Measurements from ENCODE around the gene TMCC2. TPM values are rescaled to one million over a fixed set of nuclear protein-coding genes. Genes with fewer than 3 reads are reported as not detected.
A peak's percentile ranks its signal among the peaks of the same experiment; 100 is the strongest.

TMCC2 gene
- total RNA-seq, 1 experiment from 2014 or later = 3.1 TPM

DNA sequence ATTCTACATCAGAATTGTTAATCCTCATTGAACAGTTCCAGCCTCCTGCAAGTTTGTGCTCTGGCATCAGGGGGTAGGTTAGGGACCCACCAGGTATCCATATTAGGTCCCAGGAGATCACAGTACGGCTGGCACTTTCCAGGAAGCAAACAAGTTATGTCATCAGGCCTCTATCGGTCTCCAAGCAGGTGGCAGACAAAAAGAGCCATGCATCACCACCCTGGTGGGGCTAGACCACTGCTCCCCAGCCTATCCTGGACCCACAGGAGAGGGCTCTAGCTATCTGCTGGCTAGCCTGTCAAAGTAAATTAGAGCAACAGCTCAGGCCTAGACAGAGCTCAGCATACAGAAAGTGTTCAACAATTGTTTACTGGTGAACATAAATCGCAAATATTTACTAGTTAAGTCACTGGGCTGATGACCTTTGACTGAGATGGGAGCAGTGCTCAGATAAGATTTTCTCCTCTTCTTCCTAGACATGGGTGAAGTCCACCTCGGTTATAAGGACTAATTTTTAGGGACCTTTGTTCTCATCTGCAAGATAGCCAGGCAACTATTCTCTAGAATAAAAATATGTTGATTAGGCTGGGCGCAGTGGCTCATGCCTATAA, 87.4 kb downstream of the TMCC2 start:
- POLR2A ChIA-PET = no interaction called here

GRCh38 chr1:205316161-205316566, 88.4 kb downstream of the TMCC2 start:
- CTCF ChIA-PET = no interaction called here
- Histone ChIP-seq H3K27me3 (ENCODE audit: control insufficient read depth, insufficient read depth, low read length) (no peaks in the 10 kb centered on the region), H3K27ac (ENCODE audit: low read length) (peak overlapping the region; percentile 72), H3K4me3 (ENCODE audit: low read depth in 2 of 2, low read length in 2 of 2) (no peak overlapping the region; a peak in 1 of 4 replicates), H3K4me1 (ENCODE audit: control insufficient read depth, insufficient read depth, low read length) (peaks cover 63% of the 10 kb centered on the region), H3K9me3 (ENCODE audit: control insufficient read depth, insufficient read depth, low read depth, low read length) (no peaks in the 10 kb centered on the region), H3K36me3 (ENCODE audit: control insufficient read depth, insufficient read depth, low read length) (0 out of 2 replicates have a peak, but pooled peaks cover 5% of the 10 kb centered on the region)
- no peak for DNase-seq (ENCODE audit: low read depth, low spot score)
- intact Hi-C loops (cut with micrococcal nuclease; ENCODE audit: unreplicated experiment) (no loop called here), in situ Hi-C loops (cut with HindIII; ENCODE audit: low pct_unique_long_range_greater_than_20kb, low sequenced_read_pairs) (no loop called here)
- POLR2A ChIA-PET = no interaction called here
- no peak for TF ChIP-seq CTCF (IDR thresholded peaks at IDR 0.05)
- no peak for TF ChIP-seq SIN3A (IDR thresholded peaks at IDR 0.05; ENCODE audit: borderline replicate concordance, insufficient read depth, low read depth, low read length)
- TF ChIP-seq, protein P1, sequence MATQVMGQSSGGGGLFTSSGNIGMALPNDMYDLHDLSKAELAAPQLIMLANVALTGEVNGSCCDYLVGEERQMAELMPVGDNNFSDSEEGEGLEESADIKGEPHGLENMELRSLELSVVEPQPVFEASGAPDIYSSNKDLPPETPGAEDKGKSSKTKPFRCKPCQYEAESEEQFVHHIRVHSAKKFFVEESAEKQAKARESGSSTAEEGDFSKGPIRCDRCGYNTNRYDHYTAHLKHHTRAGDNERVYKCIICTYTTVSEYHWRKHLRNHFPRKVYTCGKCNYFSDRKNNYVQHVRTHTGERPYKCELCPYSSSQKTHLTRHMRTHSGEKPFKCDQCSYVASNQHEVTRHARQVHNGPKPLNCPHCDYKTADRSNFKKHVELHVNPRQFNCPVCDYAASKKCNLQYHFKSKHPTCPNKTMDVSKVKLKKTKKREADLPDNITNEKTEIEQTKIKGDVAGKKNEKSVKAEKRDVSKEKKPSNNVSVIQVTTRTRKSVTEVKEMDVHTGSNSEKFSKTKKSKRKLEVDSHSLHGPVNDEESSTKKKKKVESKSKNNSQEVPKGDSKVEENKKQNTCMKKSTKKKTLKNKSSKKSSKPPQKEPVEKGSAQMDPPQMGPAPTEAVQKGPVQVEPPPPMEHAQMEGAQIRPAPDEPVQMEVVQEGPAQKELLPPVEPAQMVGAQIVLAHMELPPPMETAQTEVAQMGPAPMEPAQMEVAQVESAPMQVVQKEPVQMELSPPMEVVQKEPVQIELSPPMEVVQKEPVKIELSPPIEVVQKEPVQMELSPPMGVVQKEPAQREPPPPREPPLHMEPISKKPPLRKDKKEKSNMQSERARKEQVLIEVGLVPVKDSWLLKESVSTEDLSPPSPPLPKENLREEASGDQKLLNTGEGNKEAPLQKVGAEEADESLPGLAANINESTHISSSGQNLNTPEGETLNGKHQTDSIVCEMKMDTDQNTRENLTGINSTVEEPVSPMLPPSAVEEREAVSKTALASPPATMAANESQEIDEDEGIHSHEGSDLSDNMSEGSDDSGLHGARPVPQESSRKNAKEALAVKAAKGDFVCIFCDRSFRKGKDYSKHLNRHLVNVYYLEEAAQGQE (IDR thresholded peaks at IDR 0.05; ENCODE audit: insufficient read depth in 1 of 2, low read depth in 2 of 2, low read length in 1 of 2) = no peak
- no peak for TF ChIP-seq POLR2AphosphoS5 (IDR thresholded peaks at IDR 0.05; ENCODE audit: low read depth, low read length)
- TF ChIP-seq TCF7L2 (IDR thresholded peaks at IDR 0.05; ENCODE audit: low read depth, low read length) = no peak
- no peak for ATAC-seq
- no TSS peak for BruUV-seq (replicated peaks)

More for the DNA sequence above, 87.4 kb downstream of the TMCC2 start:
- peak overlapping the region; percentile 73 for H3K27ac ChIP-seq (ENCODE audit: low read length)
- no TSS peak for BruUV-seq (replicated peaks)
- TF ChIP-seq CTCF (IDR thresholded peaks at IDR 0.05) (no peak), SIN3A (IDR thresholded peaks at IDR 0.05; ENCODE audit: borderline replicate concordance, insufficient read depth, low read depth, low read length) (no peak)
- no peak overlapping the region for H3K4me3 ChIP-seq (ENCODE audit: low read depth in 2 of 2, low read length in 2 of 2)
- H3K4me1 ChIP-seq (ENCODE audit: control insufficient read depth, insufficient read depth, low read length) = peaks cover 63% of the 10 kb centered on the region
- H3K9me3 ChIP-seq (ENCODE audit: control insufficient read depth, insufficient read depth, low read depth, low read length) = no peaks in the 10 kb centered on the region
- CTCF ChIA-PET = no interaction called here
- 0 out of 2 replicates have a peak, but pooled peaks cover 6% of the 10 kb centered on the region for H3K36me3 ChIP-seq (ENCODE audit: control insufficient read depth, insufficient read depth, low read length)
- in situ Hi-C loops (cut with HindIII; ENCODE audit: low pct_unique_long_range_greater_than_20kb, low sequenced_read_pairs) = no loop called here
- intact Hi-C loops (cut with micrococcal nuclease; ENCODE audit: unreplicated experiment) = no loop called here
- no peaks in the 10 kb centered on the region for H3K27me3 ChIP-seq (ENCODE audit: control insufficient read depth, insufficient read depth, low read length)
- no peak for ATAC-seq
- DNase-seq (ENCODE audit: low read depth, low spot score) = no peak
